Pancreas (tissue), 10 donors: Measurements from ENCODE around the gene SYCE1L. TPM values are rescaled to one million over a fixed set of nuclear protein-coding genes. Genes with fewer than 3 reads are reported as not detected.

Experiments
- ATAC-seq, 4 donors: fragments of 200-7000 bp; cut with Tn5 transposase; one replicate each; pipeline versions ENCODE4 v1.8.0 to v1.9.1; 2020; ENCODE audit warnings: mild to moderate bottlenecking in 4 of 4, moderate library complexity in 4 of 4
- DNase-seq, 6 donors: peaks; one replicate each; pipeline ENCODE4 v3.0.0-alpha.2; 2020
- FAIRE-seq: peaks from 2 replicates; lab custom pipeline; 2012; peaks lifted over from hg19 to GRCh38; lab: Jason Lieb, UNC
- H3K27ac ChIP-seq, 4 donors: fragments of 200-600 bp; sonication (generic); 1 replicate in 3 of 4; 2 replicates in 1 of 4; pipeline versions ENCODE4 v1.5.0 to v1.8.0; 2020
- H3K27me3 ChIP-seq, 4 donors: fragments of 200-600 bp; one replicate each; pipeline ENCODE4 v1.8.0; 2021
- H3K36me3 ChIP-seq, 3 donors: fragments of 200-600 bp; sonication (generic) in 1 of 3; one replicate each; pipeline versions ENCODE4 v1.5.0 to v1.8.0; 2020 to 2021
- H3K4me1 ChIP-seq, 3 donors: fragments of 200-600 bp; one replicate each; pipeline ENCODE4 v1.8.0; 2021
- H3K4me3 ChIP-seq, 4 donors: fragments of 200-600 bp; sonication (generic) in 2 of 4; one replicate each; pipeline versions ENCODE4 v1.5.0 to v1.8.0; 2020 to 2021
- H3K9me3 ChIP-seq, 4 donors: fragments of 200-600 bp; one replicate each; pipeline ENCODE4 v1.8.0; 2021
- WGBS, 2 donors: extraction: QIAGEN DNeasy Blood & Tissue Kit; methylation state at CpG; one replicate each; pipeline ENCODE4 v1.1.7; 2013; 5-methylcytosine and 5-hydroxymethylcytosine counted together
- intact Hi-C, 3 donors: fragments of 100-400 bp; cut with DNase I; formaldehyde crosslinking; loops; one replicate each; pipeline versions ENCODE4 v1.11.1 to v1.14.2; 2022
- polyA plus RNA-seq, 2 donors: library from polyadenylated mRNA; stranded (reverse); fragments of 200-250 nt; gene quantifications; one replicate each; pipeline ENCODE4 v1.2.3, GENCODE V29; 2013
- total RNA-seq, 6 donors: library from RNA; stranded (reverse); fragmentation: NEBNext Ultra II Directional in 4 of 6; extraction: Animal tissue kit (Norgen Biotek cat#: 25700) in 4 of 6; gene quantifications; one replicate each; pipeline versions ENCODE4 v1.2.1 to v1.2.4, GENCODE V29; 2021 to 2023
- TF ChIP-seq, protein P1 (sequence below), 4 donors: fragments of 200-600 bp; sonication (generic) in 3 of 4; IDR thresholded peaks; one replicate each; pipeline versions ENCODE4 v1.5.0 to v1.8.0; 2021; ENCODE audit warnings: antibody characterized with exemption in 4 of 4
- donor health status: healthy with polysubstance abuse.
- donor health status: DM: no; HTN: no; CAD: no; lungs with moderate emphysema.
- donor health status: DM: no; HTN: no; CAD: no.
- donor health status: control.
- donor health status: control.
- donor health status: Bipolar disorder and iron deficiency.
- donor health status: DM: yes; HTN: yes; CAD: no.
- donor health status: DM: no; HTN: no; CAD: no.
- donor health status: DM: no; HTN: no; CAD: no.
- donor health status: DM: yes; HTN: yes; CAD: no.

Gene SYCE1L
- total and polyA plus RNA-seq, 8 donors: 0.52 to 8.2 (median 3.2) TPM

GRCh38 chr16:77195411-77195810, 3.8 kb upstream of the SYCE1L start:
- peak in 1 of 6 donors; percentile 55 for DNase-seq
- H3K36me3 ChIP-seq: peaks cover 0 to 40% (median 12%) of the 10 kb centered on the region in 3 donors
- no peak for FAIRE-seq
- intact Hi-C loops: no loop called here
- ATAC-seq: no peak
- H3K4me1 ChIP-seq: peaks cover 0 to 8% (median 3%) of the 10 kb centered on the region in 3 donors
- 87 to 94% methylated on average over 8 of the region's 8 CpGs for WGBS, 2 donors
- no peak overlapping the region for H3K27ac ChIP-seq
- H3K9me3 ChIP-seq: no peaks in the 10 kb centered on the region
- no peaks in the 10 kb centered on the region for H3K27me3 ChIP-seq
- TF ChIP-seq, protein P1, sequence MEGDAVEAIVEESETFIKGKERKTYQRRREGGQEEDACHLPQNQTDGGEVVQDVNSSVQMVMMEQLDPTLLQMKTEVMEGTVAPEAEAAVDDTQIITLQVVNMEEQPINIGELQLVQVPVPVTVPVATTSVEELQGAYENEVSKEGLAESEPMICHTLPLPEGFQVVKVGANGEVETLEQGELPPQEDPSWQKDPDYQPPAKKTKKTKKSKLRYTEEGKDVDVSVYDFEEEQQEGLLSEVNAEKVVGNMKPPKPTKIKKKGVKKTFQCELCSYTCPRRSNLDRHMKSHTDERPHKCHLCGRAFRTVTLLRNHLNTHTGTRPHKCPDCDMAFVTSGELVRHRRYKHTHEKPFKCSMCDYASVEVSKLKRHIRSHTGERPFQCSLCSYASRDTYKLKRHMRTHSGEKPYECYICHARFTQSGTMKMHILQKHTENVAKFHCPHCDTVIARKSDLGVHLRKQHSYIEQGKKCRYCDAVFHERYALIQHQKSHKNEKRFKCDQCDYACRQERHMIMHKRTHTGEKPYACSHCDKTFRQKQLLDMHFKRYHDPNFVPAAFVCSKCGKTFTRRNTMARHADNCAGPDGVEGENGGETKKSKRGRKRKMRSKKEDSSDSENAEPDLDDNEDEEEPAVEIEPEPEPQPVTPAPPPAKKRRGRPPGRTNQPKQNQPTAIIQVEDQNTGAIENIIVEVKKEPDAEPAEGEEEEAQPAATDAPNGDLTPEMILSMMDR (IDR thresholded peaks at IDR 0.05): no peak
- H3K4me3 ChIP-seq: no peak overlapping the region

DNA sequence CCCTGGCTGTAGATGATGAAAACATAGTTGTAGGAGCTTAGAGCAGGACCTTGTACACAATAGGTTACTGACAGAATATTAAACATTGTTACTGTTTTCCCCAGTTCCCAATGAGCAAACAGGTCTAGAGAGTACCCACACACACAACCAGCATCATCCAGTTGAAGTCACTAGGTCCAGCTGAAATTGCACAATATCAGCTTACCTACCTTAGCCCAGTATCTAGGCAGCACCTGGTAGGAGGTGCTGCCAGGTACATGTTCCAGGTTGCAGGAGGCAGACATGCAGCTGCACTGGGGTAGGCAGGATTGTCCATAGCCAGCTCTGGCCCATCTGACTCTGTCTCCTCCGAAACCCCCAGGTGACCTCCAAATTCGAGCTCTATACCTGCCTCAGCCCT, 1.5 kb upstream of the SYCE1L start:
- Histone ChIP-seq H3K4me1 (no peaks in the 10 kb centered on the region), H3K9me3 (no peaks in the 10 kb centered on the region), H3K27ac (no peak overlapping the region), H3K36me3 (peaks cover 0 to 40% (median 12%) of the 10 kb centered on the region in 3 donors), H3K27me3 (no peaks in the 10 kb centered on the region), H3K4me3 (no peak overlapping the region)
- FAIRE-seq (no peak), ATAC-seq (no peak), DNase-seq (no peak)
- 96 to 100% methylated on average over 2 of the region's 2 CpGs for WGBS, 2 donors
- TF ChIP-seq, protein P1 (IDR thresholded peaks at IDR 0.05): no peak
- intact Hi-C loops: no loop called here

GRCh38 chr16:77206533-77206932, 7.3 kb downstream of the SYCE1L start:
- no peak for DNase-seq
- Histone ChIP-seq H3K36me3 (no peaks in the 10 kb centered on the region), H3K4me1 (no peaks in the 10 kb centered on the region), H3K4me3 (no peak overlapping the region), H3K9me3 (no peaks in the 10 kb centered on the region), H3K27me3 (no peaks in the 10 kb centered on the region), H3K27ac (no peak overlapping the region)
- intact Hi-C loops: no loop called here
- ATAC-seq: no peak
- FAIRE-seq: no peak
- TF ChIP-seq, protein P1 (IDR thresholded peaks at IDR 0.05): no peak
- 85 to 92% methylated on average over 2 of the region's 2 CpGs for WGBS, 2 donors

- 62 to 63% methylated on average over 5 of the region's 5 CpGs for WGBS, 2 donors
- intact Hi-C loops: no loop called here
- no peak for FAIRE-seq
- H3K27me3 ChIP-seq: no peaks in the 10 kb centered on the region
- no peak overlapping the region for H3K27ac ChIP-seq
- no peak for ATAC-seq
- TF ChIP-seq, protein P1 (IDR thresholded peaks at IDR 0.05): no peak
- H3K9me3 ChIP-seq: no peaks in the 10 kb centered on the region
- H3K36me3 ChIP-seq: no peaks in the 10 kb centered on the region
- no peak for DNase-seq
- H3K4me1 ChIP-seq: no peaks in the 10 kb centered on the region
- H3K4me3 ChIP-seq: no peak overlapping the region
Observed at GRCh38 chr16:77207030-77207429, 7.8 kb downstream of the SYCE1L start.

DNA sequence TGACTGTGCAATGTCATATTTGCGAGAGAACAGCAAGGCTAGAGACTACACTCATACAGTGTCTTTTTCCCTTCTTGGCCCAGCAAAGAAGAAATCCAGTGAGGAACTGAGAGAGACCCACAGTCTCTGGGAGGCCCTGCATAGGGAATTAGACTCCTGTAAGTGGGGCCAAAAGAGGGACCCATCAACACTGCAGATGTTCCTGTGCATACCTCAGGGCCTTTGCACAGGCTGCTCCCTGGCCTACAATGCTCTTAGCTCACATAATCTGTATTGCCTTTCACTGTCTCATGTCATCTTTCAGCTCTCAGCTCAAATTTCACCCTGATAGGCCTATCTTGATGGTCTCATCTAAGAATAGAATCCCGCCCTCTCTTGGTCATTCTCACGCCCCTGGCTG, 9.2 kb downstream of the SYCE1L start:
- DNase-seq: no peak
- Histone ChIP-seq H3K27me3 (no peaks in the 10 kb centered on the region), H3K4me3 (no peak overlapping the region), H3K4me1 (no peaks in the 10 kb centered on the region), H3K9me3 (no peaks in the 10 kb centered on the region), H3K36me3 (no peaks in the 10 kb centered on the region), H3K27ac (no peak overlapping the region)
- intact Hi-C loops: no loop called here
- TF ChIP-seq, protein P1 (IDR thresholded peaks at IDR 0.05): no peak
- no peak for FAIRE-seq
- WGBS, 2 donors: 77 to 84% methylated on average over 3 of the region's 3 CpGs
- no peak for ATAC-seq
